Inflammatory macrophage treated with lipopolysaccharide for 4 hours (primary cell): Measurements from ENCODE around the gene KRTAP22-1.

Experiments
- DNase-seq: peaks from one replicate; pipeline ENCODE4 v3.0.0-alpha.2; 2020

The KRTAP22-1 gene

GRCh38 chr21:30600787-30601186, at the start of gene KRTAP22-1:
KRTAP22-1 (plus strand) TSS chr21:30601087.
- no peak for DNase-seq

GRCh38 chr21:30552782-30553181, 48.1 kb upstream of the KRTAP22-1 start:
- DNase-seq, result no peak

GRCh38 chr21:30555095-30555494, 45.8 kb upstream of the KRTAP22-1 start:
- DNase-seq, result no peak

- no peak for DNase-seq
These were observed 39.5 kb upstream of the KRTAP22-1 start, which contains the start of gene KRTAP19-7 for GRCh38 chr21:30561264-30561895. KRTAP19-7 (minus strand) TSS chr21:30561314; CDS start chr21:30561289, 25 bp downstream.

GRCh38 chr21:30561957-30562356, 38.9 kb upstream of the KRTAP22-1 start:
- DNase-seq, result no peak

GRCh38 chr21:30563072-30563471, 37.8 kb upstream of the KRTAP22-1 start:
- DNase-seq, result no peak

GRCh38 chr21:30563630-30564029, 37.3 kb upstream of the KRTAP22-1 start:
- DNase-seq, result no peak

- DNase-seq, result no peak
These were observed 33.3 kb upstream of the KRTAP22-1 start for GRCh38 chr21:30567617-30568016.

- DNase-seq, result no peak
These were observed 23.1 kb upstream of the KRTAP22-1 start for GRCh38 chr21:30577766-30578165.

- no peak for DNase-seq
These were observed 21.5 kb upstream of the KRTAP22-1 start for GRCh38 chr21:30579346-30579745.

- no peak for DNase-seq
These were observed 20.8 kb upstream of the KRTAP22-1 start for GRCh38 chr21:30580132-30580531.

- no peak for DNase-seq
These were observed 18.0 kb upstream of the KRTAP22-1 start for GRCh38 chr21:30582870-30583269.

- no peak for DNase-seq
These were observed 10.6 kb upstream of the KRTAP22-1 start, which contains the start of gene KRTAP22-2 for GRCh38 chr21:30590297-30590696. KRTAP22-2 (minus strand) TSS chr21:30590397.

- no peak for DNase-seq
These were observed 8.7 kb upstream of the KRTAP22-1 start, which contains the start of gene KRTAP6-3 for GRCh38 chr21:30592140-30592539. KRTAP6-3 (plus strand) TSS chr21:30592440; CDS start chr21:30592446, 6 bp downstream.

GRCh38 chr21:30598802-30599201, 2.1 kb upstream of the KRTAP22-1 start, which contains the start of gene KRTAP6-2:
KRTAP6-2 (minus strand) TSS chr21:30598902; CDS start chr21:30598874, 28 bp downstream.
- no peak for DNase-seq

- no peak for DNase-seq
These were observed 5.1 kb downstream of the KRTAP22-1 start for GRCh38 chr21:30605968-30606367.

- DNase-seq, result no peak
These were observed 11.2 kb downstream of the KRTAP22-1 start for GRCh38 chr21:30612132-30612531.

- DNase-seq, result no peak
These were observed 12.9 kb downstream of the KRTAP22-1 start, which contains the start of gene KRTAP6-1 for GRCh38 chr21:30613836-30614235. KRTAP6-1 (minus strand) TSS chr21:30613930; CDS start chr21:30613904, 26 bp downstream.

GRCh38 chr21:30615199-30615598, 14.3 kb downstream of the KRTAP22-1 start:
- DNase-seq, result no peak

GRCh38 chr21:30616125-30616524, 15.2 kb downstream of the KRTAP22-1 start, which contains the start of gene KRTAP20-1:
KRTAP20-1 (plus strand) TSS chr21:30616425; CDS start chr21:30616455, 30 bp downstream.
- DNase-seq, result no peak

GRCh38 chr21:30620080-30620479, 19.2 kb downstream of the KRTAP22-1 start:
- DNase-seq, result peak; percentile 6

- no peak for DNase-seq
These were observed 19.6 kb downstream of the KRTAP22-1 start, which contains the start of gene KRTAP20-4 for GRCh38 chr21:30620522-30620921. KRTAP20-4 (plus strand) TSS chr21:30620627.

- no peak for DNase-seq
These were observed 22.5 kb downstream of the KRTAP22-1 start for GRCh38 chr21:30623362-30623761.

- DNase-seq, result no peak
These were observed 24.7 kb downstream of the KRTAP22-1 start for GRCh38 chr21:30625449-30626165.
